Stimulated activated CD4-positive, alpha-beta T cell treated with anti-CD3 and anti-CD28 coated beads, Interleukin-1b, Interleukin-23, amount 100 ng/mL, for 1 hour (primary cell): ENCODE measurements around the gene TNNI3K.

Source experiments
- DNase-seq, 2 donors: peaks; one replicate each; pipeline ENCODE4 v3.0.0-alpha.2; 2020; ENCODE audit warnings: low read depth in 2 of 2

Gene TNNI3K

DNA sequence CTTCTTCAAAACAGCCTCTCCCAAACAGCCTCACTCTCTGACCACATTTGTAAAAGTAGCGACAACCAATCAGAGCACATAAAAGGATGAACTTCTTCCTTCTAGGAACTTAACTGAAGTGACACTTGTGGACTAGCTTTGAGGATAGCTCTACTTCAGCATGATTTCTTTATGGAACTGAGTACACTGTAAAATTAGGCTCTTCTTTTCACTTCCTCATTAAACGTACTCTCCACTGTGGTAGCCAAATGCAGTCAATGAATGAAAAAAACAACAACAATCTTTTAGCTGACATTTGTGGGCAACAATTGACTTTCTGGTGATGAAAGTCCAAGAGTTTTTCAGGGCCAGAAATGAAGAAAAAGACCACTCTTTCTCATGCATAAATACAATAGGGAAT, 267.7 kb downstream of the TNNI3K start:
- DNase-seq: no peak

DNA sequence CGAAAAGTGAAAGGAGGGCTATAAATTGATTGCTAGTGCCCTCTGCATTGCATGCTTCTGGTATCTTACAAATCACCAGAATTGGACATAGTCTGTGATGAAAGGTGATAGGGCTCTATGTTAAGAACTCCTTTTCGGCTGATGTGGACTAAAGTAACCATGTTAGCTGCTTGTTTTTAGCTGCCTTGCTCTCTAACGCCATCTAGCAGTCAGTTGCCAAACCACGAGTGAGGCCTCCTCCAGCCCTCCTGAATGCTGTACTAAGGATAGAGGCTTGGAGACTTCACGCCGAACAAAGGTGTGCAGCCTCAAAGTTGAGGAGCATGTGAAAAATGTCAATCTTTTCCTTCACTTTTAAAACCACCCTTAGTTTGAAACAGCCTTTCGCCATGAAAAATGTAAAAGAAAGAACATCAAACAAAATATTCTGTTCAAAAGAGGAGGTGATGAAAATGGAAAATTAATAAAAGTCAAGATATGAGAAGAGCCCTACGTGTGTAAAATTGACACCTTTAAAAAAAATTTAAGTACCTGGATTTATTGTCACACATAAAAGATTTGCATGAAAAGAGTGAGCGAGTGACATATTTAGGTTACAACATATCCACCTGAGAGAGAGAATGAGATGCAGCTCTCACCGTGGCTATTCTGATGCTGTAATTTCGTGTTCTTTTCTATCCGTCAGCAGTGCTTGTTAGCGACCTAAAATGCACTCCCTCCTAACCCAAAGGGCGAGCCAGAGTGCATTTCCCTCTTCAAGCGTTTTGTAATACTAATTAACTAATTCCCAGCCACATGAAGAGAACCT, 269.1 kb downstream of the TNNI3K start:
- DNase-seq: no peak

- no peak for DNase-seq
These were observed 269.8 kb downstream of the TNNI3K start for GRCh38 chr1:74504933-74505512.

- no peak for DNase-seq
These were observed 270.9 kb downstream of the TNNI3K start for GRCh38 chr1:74505928-74506710.

DNA sequence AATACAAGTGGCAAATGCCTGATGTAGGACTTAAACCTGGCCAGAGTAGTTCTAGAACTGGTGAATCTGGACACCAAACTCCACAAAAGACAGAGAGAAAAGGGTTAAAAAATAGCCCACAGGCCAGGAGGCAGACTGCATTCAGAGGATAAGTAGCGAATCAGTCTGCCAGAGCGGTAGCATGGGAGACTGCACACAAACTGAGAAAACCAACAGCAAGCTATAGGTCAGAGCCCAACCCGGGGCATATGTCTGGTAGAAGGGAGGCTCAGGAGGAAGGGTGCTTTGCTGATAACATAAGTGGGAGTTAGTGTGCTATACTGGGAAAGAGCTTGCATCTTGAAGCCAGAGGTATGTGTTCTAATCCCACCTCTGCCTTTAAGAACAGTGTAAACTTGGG, 273.3 kb downstream of the TNNI3K start:
- DNase-seq: no peak

DNA sequence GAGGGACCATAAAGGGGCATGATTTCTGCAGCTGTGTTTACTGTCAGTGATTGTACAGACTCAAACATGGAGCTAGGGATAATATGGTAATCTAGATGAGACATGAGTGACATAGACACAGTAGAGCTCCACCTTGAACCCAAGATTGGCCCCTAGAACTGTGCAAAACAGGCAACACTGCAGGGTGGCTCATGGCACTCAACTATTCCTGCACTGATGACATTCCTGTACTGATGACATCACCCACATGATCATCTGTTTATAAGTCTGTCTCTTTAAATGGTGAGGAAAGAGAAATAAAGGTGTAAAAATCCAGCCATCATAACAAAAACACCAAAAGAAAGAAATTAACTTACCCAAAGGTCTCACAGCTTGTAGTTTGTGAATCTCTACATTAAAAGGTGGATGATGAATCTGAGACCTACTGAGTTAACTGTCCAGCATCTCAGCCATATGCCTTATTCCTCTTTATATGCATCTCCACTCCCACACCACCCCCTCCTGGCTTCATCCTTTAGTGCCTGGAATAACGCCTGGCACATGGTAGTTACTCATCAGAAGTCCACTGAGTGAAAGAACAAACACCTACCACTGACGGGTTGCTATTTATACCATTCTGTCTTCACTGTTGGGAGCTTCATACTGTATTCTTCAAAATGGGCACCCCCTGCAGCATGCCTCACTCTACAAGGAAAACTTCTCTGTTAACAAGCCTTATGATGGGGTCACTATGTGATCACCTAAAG, 277.2 kb downstream of the TNNI3K start, which contains the start of gene LRRC53:
Gene LRRC53, minus strand, starts transcription at position 442 of the 746 bp plus-strand sequence. CDS start 29,262 bp downstream, outside the sequence.
- no peak for DNase-seq

GRCh38 chr1:74513411-74514300, 278.5 kb downstream of the TNNI3K start:
- DNase-seq: no peak

GRCh38 chr1:74517599-74518051, 282.4 kb downstream of the TNNI3K start:
- no peak for DNase-seq

GRCh38 chr1:74522148-74522547, 287.0 kb downstream of the TNNI3K start:
- DNase-seq: no peak

DNA sequence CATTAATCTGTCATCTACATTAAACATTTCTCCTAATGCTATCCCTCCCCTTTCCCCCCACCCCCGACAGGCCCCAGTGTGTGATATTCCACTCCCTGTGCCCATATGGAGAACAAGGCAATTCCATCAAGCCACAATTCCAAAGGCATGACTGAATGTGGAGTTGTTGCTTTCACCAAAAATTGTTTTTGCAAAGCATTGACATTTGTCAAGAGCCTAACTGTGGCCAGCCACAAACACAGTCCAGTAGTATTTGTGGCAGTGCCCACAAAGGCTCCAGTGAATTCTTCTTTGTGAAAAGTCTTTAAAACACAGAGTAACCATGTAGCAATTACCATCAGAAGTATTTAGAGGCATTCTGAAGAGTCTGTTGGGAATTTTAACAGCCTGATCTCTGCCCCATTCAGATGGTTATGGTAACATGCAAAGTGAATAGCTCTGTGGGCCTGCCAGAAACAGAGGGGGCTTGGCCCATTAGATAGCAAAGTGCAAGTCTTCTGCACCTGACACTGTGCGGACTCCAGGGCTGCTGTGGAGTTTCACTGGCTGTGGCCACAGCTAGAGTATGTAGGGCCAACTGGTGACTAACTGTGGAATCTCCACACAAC, 288.8 kb downstream of the TNNI3K start:
- DNase-seq: no peak

- no peak for DNase-seq
These were observed 291.5 kb downstream of the TNNI3K start for GRCh38 chr1:74526708-74527107.

DNA sequence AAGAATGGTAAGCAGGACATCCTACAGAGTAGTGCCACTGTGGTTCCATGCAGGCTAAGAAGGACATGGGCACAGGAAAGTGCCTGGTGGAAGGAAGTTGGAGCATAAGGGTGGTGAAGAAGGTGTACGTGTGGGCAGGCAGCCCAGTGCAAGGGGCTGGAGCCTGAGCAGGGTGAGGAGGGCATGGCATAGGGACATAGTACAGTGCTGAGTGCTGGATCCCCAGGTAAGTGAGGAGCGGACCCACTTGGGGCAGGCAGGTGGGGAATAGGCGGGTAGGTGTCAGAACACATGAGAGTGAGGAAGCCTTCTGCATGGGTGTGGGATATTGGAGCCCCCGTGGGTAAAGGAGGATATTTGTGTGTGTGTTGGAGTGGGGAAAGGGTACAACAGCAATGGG, 292.9 kb downstream of the TNNI3K start:
- no peak for DNase-seq

DNA sequence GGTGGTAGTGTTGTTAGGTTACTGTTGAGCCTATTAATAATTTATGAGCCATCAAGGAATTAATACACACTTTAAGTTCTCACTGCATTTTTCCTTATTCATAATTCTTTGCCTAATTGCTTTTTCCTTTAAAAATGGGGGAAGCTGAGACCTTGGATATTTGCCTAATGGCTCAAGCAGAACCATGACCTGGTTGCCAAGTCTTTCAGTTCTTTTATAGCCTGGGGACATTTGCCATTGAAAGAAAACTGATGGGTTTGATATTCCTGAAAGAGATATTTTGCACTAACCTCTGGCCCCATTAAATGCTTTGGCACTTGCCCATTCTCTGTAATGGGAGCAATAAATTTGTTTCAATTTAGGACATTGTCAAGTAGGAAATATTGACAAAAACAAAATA, 295.7 kb downstream of the TNNI3K start:
- no peak for DNase-seq

- DNase-seq: no peak
These were observed 296.6 kb downstream of the TNNI3K start for GRCh38 chr1:74531796-74532195.

DNA sequence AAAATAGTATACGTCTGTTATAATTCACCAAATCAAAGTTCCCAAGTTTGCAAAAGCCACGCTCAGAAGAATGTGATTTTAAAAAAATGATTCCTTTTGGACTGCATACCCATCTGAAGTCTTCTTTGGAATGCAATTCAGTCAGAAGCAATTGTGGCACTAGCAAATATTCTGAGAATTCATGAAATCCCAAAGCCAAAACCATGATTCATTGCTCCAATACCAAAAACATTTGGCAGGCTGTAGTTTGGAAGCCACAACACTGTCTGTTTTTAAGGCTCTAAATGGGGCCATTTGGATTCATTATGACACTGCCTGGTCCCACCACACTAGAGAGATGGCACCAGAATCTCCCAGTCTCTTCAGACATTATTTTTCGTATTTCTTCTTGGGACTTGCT, 299.1 kb downstream of the TNNI3K start:
- DNase-seq: no peak

DNA sequence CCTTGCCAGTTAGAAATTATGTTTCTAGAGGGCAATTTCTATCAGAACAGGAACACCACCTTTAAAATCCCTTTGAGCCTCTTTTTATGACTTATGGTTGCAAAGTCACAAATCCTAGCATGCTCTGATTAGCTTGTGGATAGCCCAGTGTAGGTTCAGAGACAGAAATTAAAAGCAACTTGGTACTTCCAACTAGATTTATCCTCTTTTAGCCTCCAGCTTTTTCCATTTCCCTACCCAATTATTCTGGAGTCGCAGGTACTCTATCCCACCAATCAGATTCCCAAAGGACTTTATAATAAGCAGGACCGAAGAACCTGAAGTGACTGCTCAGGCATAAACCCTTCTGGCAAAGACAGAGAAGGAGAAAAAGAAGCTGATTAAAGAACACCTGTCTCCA, 310.6 kb downstream of the TNNI3K start:
- DNase-seq: no peak

DNA sequence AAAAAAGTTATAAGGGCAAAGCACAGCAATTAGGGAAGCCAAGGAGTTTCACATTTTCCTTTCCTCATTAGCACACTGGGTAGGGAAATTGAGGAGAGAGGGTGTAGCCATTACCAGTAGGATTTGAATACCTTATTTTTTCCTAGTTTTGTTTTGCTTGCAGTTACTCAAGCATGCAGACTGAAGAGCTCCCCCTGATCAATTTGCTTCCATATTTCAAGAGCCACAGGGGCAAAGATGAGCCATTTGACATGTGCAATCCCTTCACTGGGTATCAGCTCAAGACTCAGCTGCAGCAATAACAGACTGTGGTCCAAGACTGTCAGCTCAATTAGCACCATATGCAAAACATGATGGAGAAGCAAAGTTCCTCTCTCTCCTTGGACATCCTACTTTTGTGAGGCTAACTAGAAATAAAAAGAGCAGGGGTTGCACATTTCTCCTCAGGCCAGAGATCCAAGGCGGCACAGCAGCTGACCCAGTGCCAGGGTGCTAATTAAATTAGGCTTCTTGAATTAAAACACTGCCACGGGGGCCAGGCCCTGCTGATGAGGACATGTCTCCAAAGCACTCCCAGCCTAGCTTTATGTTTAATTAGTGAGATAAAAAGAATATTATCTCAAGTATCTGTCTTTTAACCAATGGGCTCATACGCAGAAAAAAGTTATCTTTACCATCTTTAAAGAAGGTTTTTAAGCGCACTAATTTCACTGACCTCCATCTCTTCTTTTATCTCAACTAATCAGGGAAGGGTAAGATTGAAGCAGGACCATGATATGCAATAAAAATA, 314.0 kb downstream of the TNNI3K start:
- DNase-seq: no peak

DNA sequence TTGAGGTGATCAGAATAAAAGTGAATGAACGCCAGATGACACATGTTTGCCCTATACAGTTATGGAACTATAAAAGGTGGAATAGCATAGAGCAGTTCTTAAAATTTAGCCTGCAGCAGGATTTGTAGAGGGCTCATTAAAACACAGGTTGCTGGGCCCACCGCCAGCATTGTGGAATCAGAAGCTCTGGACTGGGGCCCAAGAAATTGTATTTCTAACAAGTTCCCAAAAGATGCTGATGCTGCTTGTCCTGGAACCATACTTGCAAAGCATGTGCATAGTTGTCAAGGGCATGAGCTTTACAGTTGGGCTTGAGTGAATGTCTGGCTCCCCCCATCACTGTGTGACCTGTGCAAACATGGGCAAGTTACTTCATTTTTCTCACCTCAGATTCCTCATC, 314.7 kb downstream of the TNNI3K start:
- no peak for DNase-seq

- DNase-seq: no peak
These were observed 335.8 kb downstream of the TNNI3K start for GRCh38 chr1:74570797-74571492.
